NCI-H2196 (cell line): ENCODE measurements around the gene AFTPH.

Experiments
- DNase-seq: peaks from one replicate; lab custom pipeline; 2025; ENCODE audit not compliant: unreplicated experiment; lab: John Stamatoyannopoulos, UW

AFTPH gene

GRCh38 chr2:64523666-64524603 lies at the start of gene AFTPH:
Gene AFTPH (plus strand): TSS chr2:64524328. CDS start chr2:64551475, 27,147 bp downstream.
- peak; percentile 89 for DNase-seq

- DNase-seq, result no peak
Observed at GRCh38 chr2:64474636-64475035, 49.5 kb upstream of the AFTPH start.

- DNase-seq, result no peak
Observed at GRCh38 chr2:64477037-64477436, 47.1 kb upstream of the AFTPH start.

GRCh38 chr2:64477979-64478378 lies 46.1 kb upstream of the AFTPH start:
- DNase-seq, result no peak

GRCh38 chr2:64478502-64479230 lies 45.5 kb upstream of the AFTPH start:
- no peak for DNase-seq

GRCh38 chr2:64479259-64480117 lies 44.6 kb upstream of the AFTPH start:
- DNase-seq, result no peak

GRCh38 chr2:64481665-64482064 lies 42.5 kb upstream of the AFTPH start:
- DNase-seq, result no peak

- DNase-seq, result no peak
Observed at GRCh38 chr2:64482243-64482642, 41.9 kb upstream of the AFTPH start.

GRCh38 chr2:64482765-64483504 lies 41.2 kb upstream of the AFTPH start:
- no peak for DNase-seq

- DNase-seq, result no peak
Observed at GRCh38 chr2:64485331-64485730, 38.8 kb upstream of the AFTPH start.

- DNase-seq, result peak; percentile 36
Observed at GRCh38 chr2:64485961-64486360, 38.2 kb upstream of the AFTPH start.

- no peak for DNase-seq
Observed at GRCh38 chr2:64487256-64488049, 36.7 kb upstream of the AFTPH start.

GRCh38 chr2:64488050-64488974 lies 35.8 kb upstream of the AFTPH start:
- DNase-seq, result peak; percentile 15

GRCh38 chr2:64489081-64489751 lies 34.9 kb upstream of the AFTPH start:
- DNase-seq, result no peak

GRCh38 chr2:64491426-64491825 lies 32.7 kb upstream of the AFTPH start:
- DNase-seq, result no peak

GRCh38 chr2:64492272-64492671 lies 31.9 kb upstream of the AFTPH start:
- no peak for DNase-seq

GRCh38 chr2:64492821-64493220 lies 31.3 kb upstream of the AFTPH start:
- no peak for DNase-seq

- DNase-seq, result no peak
Observed at GRCh38 chr2:64493788-64494187, 30.3 kb upstream of the AFTPH start.
